Stimulated activated CD4-positive, alpha-beta T cell treated with anti-CD3 and anti-CD28 coated beads, TNF-alpha, amount 100 ng/mL, for 4 hours (primary cell): ENCODE results near the gene RAB5B.
"Not testable (repeated sequence)": the region's sequence is repeated elsewhere in the genome, so short reads cannot be mapped to it uniquely, and the experiment has no call there.

ENCODE experiments used
- DNase-seq, 3 experiments: peaks; one replicate each; pipeline ENCODE4 v3.0.0-alpha.2; 2020; ENCODE audit warnings: low read depth in 3 of 3

Gene RAB5B

DNA sequence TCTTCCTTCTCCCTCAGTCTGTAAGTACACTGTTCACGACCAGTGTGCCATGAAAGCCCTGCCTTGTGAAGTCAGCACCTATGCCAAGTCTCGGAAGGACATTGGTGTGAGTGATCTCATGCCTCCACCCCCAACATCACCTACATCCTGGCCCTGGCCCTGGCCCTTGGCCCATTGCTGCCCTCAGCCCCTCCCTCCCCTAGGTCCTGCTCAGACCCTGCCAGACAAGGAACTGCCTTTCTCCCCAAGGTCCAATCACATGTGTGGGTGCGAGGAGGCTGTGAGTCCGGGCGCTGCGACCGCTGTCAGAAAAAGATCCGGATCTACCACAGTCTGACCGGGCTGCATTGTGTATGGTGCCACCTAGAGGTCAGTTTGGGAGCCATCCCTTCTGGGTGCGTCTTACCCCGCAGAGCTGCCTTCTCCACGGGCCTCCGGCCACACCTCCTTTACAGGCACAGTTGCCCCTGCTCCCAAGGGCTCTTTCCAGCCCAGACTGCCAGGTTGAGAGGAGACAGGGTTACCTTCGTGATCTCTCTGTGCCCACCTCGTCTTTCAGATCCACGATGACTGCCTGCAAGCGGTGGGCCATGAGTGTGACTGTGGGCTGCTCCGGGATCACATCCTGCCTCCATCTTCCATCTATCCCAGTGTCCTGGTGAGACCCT lies 33.7 kb upstream of the RAB5B start:
- DNase-seq = peak in 2 of 3 experiments; percentile 67 to 70

GRCh38 chr12:55942055-55942454 lies 31.8 kb upstream of the RAB5B start:
- no peak for DNase-seq

- no peak for DNase-seq
Observed at GRCh38 chr12:55942577-55943136, 31.2 kb upstream of the RAB5B start.

- DNase-seq = no peak
Observed at GRCh38 chr12:55946553-55946952, 27.3 kb upstream of the RAB5B start.

DNA sequence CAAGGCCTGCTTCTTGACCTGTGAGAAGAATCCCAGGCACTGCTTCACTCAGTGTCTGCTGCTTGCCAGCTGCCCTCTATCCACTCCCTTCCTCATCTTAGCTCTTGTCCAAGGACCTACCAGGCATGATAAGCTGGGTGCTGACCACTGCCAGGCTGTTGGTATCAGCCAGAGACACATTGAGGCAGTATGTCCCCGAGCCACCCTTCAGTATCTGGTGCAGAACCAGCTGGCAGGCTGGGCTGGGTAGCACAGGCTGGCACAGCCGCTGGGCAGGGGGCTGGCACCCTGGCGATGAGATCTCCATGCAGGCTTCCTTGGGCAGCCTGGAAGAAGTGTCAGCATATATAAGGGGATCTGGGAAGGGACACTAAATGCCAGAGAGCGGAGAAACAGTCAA lies 18.5 kb upstream of the RAB5B start:
- DNase-seq = no peak

DNA sequence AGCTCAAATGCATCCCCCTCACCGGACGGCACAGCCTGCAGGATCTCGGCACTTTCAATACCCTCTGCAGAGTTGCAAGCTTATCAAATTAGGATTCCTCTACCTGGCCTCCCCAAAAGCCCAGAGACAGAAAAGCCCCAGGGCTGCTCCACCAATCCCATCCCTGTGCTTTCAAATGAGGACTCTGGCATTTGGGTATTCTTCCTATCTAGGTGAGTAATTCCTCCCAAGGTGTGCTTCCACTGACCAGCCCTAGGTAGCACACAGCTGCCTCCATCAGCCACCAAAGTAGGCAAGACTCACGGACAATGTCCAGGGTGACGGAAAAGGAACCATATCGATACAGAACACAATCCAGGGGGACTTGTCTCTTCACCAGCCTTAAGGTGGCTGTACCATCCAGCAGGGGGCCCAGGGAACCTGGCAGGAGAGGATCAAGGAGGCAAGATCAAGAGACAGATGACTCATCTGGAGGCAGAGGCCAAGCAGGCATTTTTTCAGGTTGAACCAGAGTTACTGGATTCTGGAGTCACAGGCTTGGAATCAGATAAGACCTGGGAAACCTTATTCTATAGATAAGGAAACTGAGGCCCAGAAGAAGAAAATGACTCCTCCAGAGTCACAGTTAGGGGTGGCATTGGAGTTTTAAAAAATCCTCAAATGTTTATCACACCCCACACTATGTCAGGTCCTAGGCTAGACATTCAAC lies 17.9 kb upstream of the RAB5B start:
- DNase-seq = peak in 1 of 3 experiments; percentile 33

GRCh38 chr12:55957106-55957859 lies 16.6 kb upstream of the RAB5B start:
- DNase-seq = no peak

GRCh38 chr12:55963760-55964159 lies 10.1 kb upstream of the RAB5B start:
- no peak for DNase-seq

- DNase-seq = no peak
Observed at GRCh38 chr12:55965240-55965639, 8.6 kb upstream of the RAB5B start.

DNA sequence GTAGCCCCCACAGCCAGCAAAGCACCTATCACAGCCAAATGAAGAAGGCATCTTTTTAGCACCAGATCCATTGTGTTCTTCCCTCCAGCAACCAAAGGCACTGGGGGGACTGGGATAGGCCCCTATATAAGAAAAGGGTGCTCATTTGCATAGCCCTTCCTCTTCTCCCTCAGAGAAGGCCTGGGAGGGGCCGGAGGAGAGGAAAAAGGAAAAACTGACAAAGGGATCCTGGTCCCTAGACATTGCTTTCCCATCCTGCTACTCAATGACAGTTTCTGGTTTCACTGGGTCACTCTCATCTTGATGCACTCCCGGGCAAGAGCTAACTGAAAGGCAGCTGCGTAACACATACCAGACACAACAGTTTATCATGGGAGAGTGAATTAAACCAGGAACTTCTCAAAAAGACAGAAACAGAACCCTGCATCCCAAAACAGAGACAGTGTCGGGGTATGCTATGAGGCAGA lies 7.9 kb upstream of the RAB5B start, which contains the start of gene PMEL:
PMEL (minus strand) TSS at position 102 of the 467 bp plus-strand sequence; CDS start at position 71, 31 bp downstream.
- no peak for DNase-seq

- DNase-seq = peak; percentile 82 to 86 (median 84)
Observed at GRCh38 chr12:55966408-55967281, 7.2 kb upstream of the RAB5B start, which contains the start of gene CDK2. Gene CDK2 (plus strand): TSS chr12:55966830. CDS start chr12:55967009, 179 bp downstream.

GRCh38 chr12:55969356-55969755 lies 4.5 kb upstream of the RAB5B start:
- DNase-seq = no peak

- DNase-seq = no peak
Observed at GRCh38 chr12:55970775-55971174, 3.1 kb upstream of the RAB5B start.

GRCh38 chr12:55972042-55972441 lies 1.8 kb upstream of the RAB5B start:
- no peak for DNase-seq

DNA sequence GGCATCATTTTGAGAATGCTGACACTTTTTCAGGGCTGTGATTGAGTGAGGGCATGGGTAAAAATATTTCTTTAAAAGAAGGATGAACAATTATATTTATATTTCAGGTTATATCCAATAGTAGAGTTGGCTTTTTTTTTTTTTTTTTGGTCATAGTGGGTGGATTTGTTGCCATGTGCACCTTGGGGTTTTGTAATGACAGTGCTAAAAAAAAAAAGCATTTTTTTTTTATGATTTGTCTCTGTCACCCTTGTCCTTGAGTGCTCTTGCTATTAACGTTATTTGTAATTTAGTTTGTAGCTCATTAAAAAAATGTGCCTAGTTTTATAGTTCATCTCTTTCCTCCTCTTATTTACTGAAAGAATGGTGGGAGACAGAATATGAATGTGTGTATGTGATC lies 1.4 kb upstream of the RAB5B start:
- DNase-seq = no peak

GRCh38 chr12:55972911-55973598 lies 823 bp upstream of the RAB5B start:
- DNase-seq = no peak

GRCh38 chr12:55974308-55974730 lies 441 bp downstream of the RAB5B start:
- DNase-seq = peak in 1 of 3 experiments; percentile 28

GRCh38 chr12:55978393-55978792 lies 4.5 kb downstream of the RAB5B start:
- no peak for DNase-seq

DNA sequence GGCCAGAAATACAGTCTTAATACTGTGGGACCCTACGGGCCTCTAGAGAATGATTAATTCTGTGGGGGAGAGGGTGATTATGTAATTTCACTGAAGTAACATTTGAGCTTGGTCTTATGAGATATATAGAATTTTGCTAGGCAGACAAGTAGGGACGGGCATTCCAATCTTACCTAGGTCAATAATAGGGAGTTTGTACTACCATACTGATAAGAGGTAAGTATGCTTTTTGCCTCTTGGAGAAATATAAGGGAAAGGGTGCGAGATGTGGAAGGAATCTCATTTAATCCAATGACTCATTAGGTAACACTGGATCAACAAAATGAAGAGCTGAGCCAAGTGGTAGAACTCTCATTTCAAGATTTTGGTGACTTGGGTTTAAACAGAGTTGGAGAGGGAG lies 5.2 kb downstream of the RAB5B start:
- DNase-seq = no peak

- DNase-seq = not testable (repeated sequence)
Observed at GRCh38 chr12:55981882-55982281, 8.0 kb downstream of the RAB5B start.
